CD4-positive, alpha-beta memory T cell (primary cell): ENCODE data around the gene MAGI1. TPM values are rescaled to one million over a fixed set of nuclear protein-coding genes. Genes with fewer than 3 reads are reported as not detected.

Experiments
- CTCF ChIA-PET: fragments of 350-600 bp; sonication (Branson Sonifier 250); formaldehyde crosslinking; loops from one replicate; lab custom pipeline; 2021; ENCODE audit warnings: inconsistent platforms; ENCODE audit not compliant: partially characterized antibody; lab: Charles Lee
- POLR2A ChIA-PET: fragments of 350-600 bp; sonication (Branson Sonifier 250); formaldehyde crosslinking; loops from one replicate; lab custom pipeline; 2021; ENCODE audit not compliant: partially characterized antibody; lab: Charles Lee
- DNase-seq, 5 donors: peaks; one replicate each; pipeline versions ENCODE4 v3.0.0 to v3.0.0-alpha.2; 2020 to 2022; ENCODE audit warnings: mixed read lengths in 1 of 5
- H3K27ac ChIP-seq: one replicate; pipeline ENCODE4 v1.7.0; 2013; ENCODE audit warnings: low read depth, low read length
- H3K27me3 ChIP-seq: 2 replicates; pipeline ENCODE4 v1.7.0; 2013; ENCODE audit warnings: mild to moderate bottlenecking, low read length, moderate library complexity; ENCODE audit not compliant: insufficient read depth
- H3K36me3 ChIP-seq: 2 replicates; pipeline ENCODE4 v1.7.0; 2013; ENCODE audit warnings: mild to moderate bottlenecking, low read length, moderate library complexity; ENCODE audit not compliant: insufficient read depth
- H3K4me1 ChIP-seq: 2 replicates; pipeline ENCODE4 v1.7.0; 2013; ENCODE audit warnings: mild to moderate bottlenecking, low read length, moderate library complexity; ENCODE audit not compliant: insufficient read depth
- H3K4me3 ChIP-seq, 2 donors: one replicate each; pipeline ENCODE4 v1.7.0; 2013; ENCODE audit warnings: low read length in 2 of 2, mild to moderate bottlenecking in 1 of 2
- H3K9me3 ChIP-seq, 2 donors: one replicate each; pipeline ENCODE4 v1.7.0; 2013; ENCODE audit warnings: low read length in 2 of 2, control low read depth in 1 of 2; ENCODE audit not compliant: control insufficient read depth in 1 of 2
- H3K27ac Mint-ChIP-seq, 7 donors: one replicate each; pipeline ENCODE4 v1.8.0; 2020 to 2021; ENCODE audit warnings: mixed read lengths in 7 of 7, mild to moderate bottlenecking in 6 of 7, inconsistent platforms in 3 of 7, moderate library complexity in 3 of 7
- H3K27me3 Mint-ChIP-seq, 2 donors: one replicate each; pipeline ENCODE4 v1.8.0; 2020 to 2021; ENCODE audit warnings: mixed read lengths in 2 of 2
- H3K36me3 Mint-ChIP-seq, 2 donors: one replicate each; pipeline ENCODE4 v1.8.0; 2020 to 2021; ENCODE audit warnings: mixed read lengths in 2 of 2, inconsistent platforms in 1 of 2, mild to moderate bottlenecking in 1 of 2
- H3K4me1 Mint-ChIP-seq, 4 donors: one replicate each; pipeline ENCODE4 v1.8.0; 2020 to 2021; ENCODE audit warnings: mixed read lengths in 4 of 4, mild to moderate bottlenecking in 1 of 4
- H3K4me3 Mint-ChIP-seq, 8 donors: one replicate each; pipeline ENCODE4 v1.8.0; 2020 to 2021; ENCODE audit warnings: mixed read lengths in 8 of 8, mild to moderate bottlenecking in 7 of 8, moderate library complexity in 6 of 8, inconsistent platforms in 3 of 8
- H3K9me3 Mint-ChIP-seq, 8 donors: one replicate each; pipeline ENCODE4 v1.8.0; 2020 to 2021; ENCODE audit warnings: mixed read lengths in 8 of 8, mild to moderate bottlenecking in 5 of 8, inconsistent platforms in 3 of 8, moderate library complexity in 1 of 8
- intact Hi-C: fragments of 100-400 bp; cut with micrococcal nuclease; formaldehyde crosslinking; loops from one replicate; pipeline ENCODE4 v1.15.1; 2023
- polyA plus RNA-seq, 2 donors: library from polyadenylated mRNA; unstranded; fragments of 300-500 nt; fragmentation: Illumina TruSeq; gene quantifications; one replicate each; pipeline ENCODE4 v1.2.3, GENCODE V29; 2021
- total RNA-seq, 2 experiments: library from RNA; stranded (reverse); gene quantifications; one replicate each; pipeline ENCODE4 v1.2.3, GENCODE V29; 2021

Gene MAGI1
- total and polyA plus RNA-seq, 4 experiments from 2014 or later: 0.20 TPM; not detected in 3

DNA sequence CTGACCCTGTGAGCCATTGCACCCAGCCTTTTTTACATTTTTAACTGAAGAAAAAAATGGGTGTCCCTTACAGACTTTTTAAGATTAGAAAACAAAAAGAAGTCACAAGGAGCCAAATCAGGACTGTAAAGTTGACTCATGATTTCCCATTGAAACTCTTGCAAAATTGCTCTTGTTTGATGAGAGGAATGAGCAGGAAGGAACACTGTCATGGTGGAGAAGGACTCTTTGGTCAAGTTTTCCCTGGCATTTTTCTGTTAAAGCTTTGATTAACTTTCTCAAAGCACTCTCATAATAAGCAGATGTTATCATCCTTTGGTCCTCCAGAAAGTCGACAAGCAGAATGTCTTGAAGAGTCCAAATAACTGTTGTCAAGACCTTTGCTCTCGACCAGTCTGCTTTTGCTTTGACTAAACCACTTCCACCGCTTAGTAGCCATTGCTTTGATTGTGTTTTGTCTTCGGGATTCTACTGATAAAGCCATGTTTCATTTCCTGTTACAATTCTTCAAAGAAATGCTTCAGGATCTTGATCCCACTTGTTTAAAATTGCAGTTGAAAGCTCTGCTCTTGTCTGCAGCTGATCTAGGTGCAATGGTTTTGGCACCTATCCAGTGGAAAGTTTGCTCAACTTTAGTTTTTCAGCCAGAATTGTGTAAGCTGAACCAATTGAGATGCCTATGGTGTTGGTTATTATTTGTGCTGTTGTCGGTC, 369.4 kb downstream of the MAGI1 start:
- H3K27ac ChIP-seq: no peak overlapping the region
- no peaks in the 10 kb centered on the region for H3K9me3 ChIP-seq
- Mint-ChIP-seq H3K9me3 (peaks cover 0 to 5% (median 2%) of the 10 kb centered on the region in 8 donors), H3K4me3 (no peak overlapping the region), H3K27ac (peak overlapping the region in 1 of 7 donors; percentile 13), H3K36me3 (no peaks in the 10 kb centered on the region), H3K4me1 (no peaks in the 10 kb centered on the region), H3K27me3 (no peaks in the 10 kb centered on the region)
- no peaks in the 10 kb centered on the region for H3K36me3 ChIP-seq
- H3K4me1 ChIP-seq: no peaks in the 10 kb centered on the region
- no peaks in the 10 kb centered on the region for H3K27me3 ChIP-seq
- intact Hi-C loops: no loop called here
- H3K4me3 ChIP-seq: no peak overlapping the region
- no peak for DNase-seq
- ChIA-PET CTCF (no interaction called here), POLR2A (no interaction called here)

DNA sequence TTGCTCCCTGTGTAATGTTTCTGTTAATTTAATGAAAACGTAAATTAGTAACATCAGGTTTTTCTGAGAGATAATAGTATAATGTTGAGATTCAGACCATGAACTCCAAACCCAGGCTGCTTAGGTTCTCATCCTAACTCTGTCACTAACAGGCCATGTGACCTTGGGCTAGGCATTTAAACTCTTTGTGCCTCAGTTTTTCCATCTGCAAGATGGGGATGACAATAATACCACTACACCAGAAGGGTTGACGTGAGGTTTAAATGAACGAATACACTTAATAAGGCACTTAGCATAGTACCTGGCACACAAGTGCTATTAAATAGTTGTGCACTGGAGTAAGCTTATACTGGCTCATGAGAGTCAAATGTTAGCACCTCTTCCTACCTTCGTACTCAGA, 370.8 kb downstream of the MAGI1 start:
- POLR2A ChIA-PET: no interaction called here
- Histone ChIP-seq H3K36me3 (no peaks in the 10 kb centered on the region), H3K27ac (no peak overlapping the region), H3K4me1 (no peaks in the 10 kb centered on the region), H3K4me3 (no peak overlapping the region), H3K9me3 (no peaks in the 10 kb centered on the region), H3K27me3 (no peaks in the 10 kb centered on the region)
- H3K27ac Mint-ChIP-seq: no peak overlapping the region
- peaks cover 0 to 5% (median 4%) of the 10 kb centered on the region in 8 donors for H3K9me3 Mint-ChIP-seq
- CTCF ChIA-PET: no interaction called here
- intact Hi-C loops: no loop called here
- no peaks in the 10 kb centered on the region for H3K27me3 Mint-ChIP-seq
- no peaks in the 10 kb centered on the region for H3K36me3 Mint-ChIP-seq
- H3K4me1 Mint-ChIP-seq: no peaks in the 10 kb centered on the region
- DNase-seq: no peak
- no peak overlapping the region for H3K4me3 Mint-ChIP-seq

DNA sequence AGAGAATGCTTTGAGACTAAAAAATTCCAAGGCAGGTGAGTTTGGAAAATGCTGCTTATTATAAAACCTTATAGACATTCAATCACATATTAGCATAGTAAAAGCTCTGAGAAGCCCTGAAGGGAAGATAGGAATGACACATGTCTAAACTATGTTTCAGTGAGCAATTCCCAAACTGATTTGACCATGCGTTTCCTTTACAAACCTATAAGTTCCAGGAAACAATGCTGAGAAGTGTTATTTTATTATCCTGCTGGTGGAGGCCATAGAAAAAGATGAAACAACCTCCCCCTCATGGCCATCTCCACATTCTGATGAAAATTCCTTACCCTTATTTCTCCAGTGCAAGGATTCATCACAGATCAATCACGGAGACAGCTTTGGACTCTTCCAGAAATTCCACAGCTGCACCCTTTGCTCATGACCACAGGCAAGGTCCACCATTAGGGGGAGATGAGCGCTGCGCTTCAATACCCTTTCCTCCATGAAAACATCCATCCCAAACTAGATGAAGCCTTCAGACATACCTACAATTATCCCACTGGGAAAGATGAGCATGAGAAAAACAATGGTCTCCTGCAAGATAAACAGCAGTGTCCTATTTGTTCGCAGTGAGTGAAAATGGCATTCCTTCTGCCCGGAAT, 372.1 kb downstream of the MAGI1 start:
- intact Hi-C loops: no loop called here
- Mint-ChIP-seq H3K4me1 (no peaks in the 10 kb centered on the region), H3K27ac (no peak overlapping the region), H3K36me3 (no peaks in the 10 kb centered on the region), H3K27me3 (no peaks in the 10 kb centered on the region), H3K9me3 (peaks cover 0 to 10% (median 2%) of the 10 kb centered on the region in 8 donors), H3K4me3 (no peak overlapping the region)
- no peak overlapping the region for H3K4me3 ChIP-seq
- no peaks in the 10 kb centered on the region for H3K36me3 ChIP-seq
- H3K4me1 ChIP-seq: no peaks in the 10 kb centered on the region
- CTCF ChIA-PET: no interaction called here
- no peaks in the 10 kb centered on the region for H3K9me3 ChIP-seq
- DNase-seq: no peak
- no peaks in the 10 kb centered on the region for H3K27me3 ChIP-seq
- POLR2A ChIA-PET: no interaction called here
- no peak overlapping the region for H3K27ac ChIP-seq

DNA sequence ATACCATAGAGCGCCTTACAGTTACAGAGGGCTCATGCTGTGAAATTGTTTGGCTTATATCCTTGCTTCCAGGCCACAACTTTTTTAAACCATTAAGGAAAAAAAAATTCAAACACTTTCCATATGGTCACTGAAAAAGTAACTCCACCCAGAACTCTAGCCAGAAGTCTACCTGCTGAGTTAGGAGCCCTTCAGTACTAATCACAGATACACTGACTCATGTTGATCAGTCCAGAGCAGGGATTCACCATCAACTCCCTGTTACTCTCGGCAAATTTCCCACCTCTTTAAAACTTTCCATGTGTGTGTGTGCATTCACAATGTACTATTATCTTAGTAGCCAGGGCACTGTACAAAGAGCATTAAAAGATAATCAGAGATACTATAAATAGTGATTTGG, 372.8 kb downstream of the MAGI1 start:
- Mint-ChIP-seq H3K4me1 (no peaks in the 10 kb centered on the region), H3K9me3 (peaks cover 0 to 10% (median 2%) of the 10 kb centered on the region in 8 donors), H3K27ac (no peak overlapping the region), H3K4me3 (no peak overlapping the region), H3K27me3 (no peaks in the 10 kb centered on the region), H3K36me3 (no peaks in the 10 kb centered on the region)
- Histone ChIP-seq H3K4me3 (no peak overlapping the region), H3K9me3 (no peaks in the 10 kb centered on the region), H3K36me3 (no peaks in the 10 kb centered on the region), H3K27ac (no peak overlapping the region), H3K4me1 (no peaks in the 10 kb centered on the region), H3K27me3 (no peaks in the 10 kb centered on the region)
- intact Hi-C loops: no loop called here
- POLR2A ChIA-PET: no interaction called here
- DNase-seq: no peak
- CTCF ChIA-PET: no interaction called here

DNA sequence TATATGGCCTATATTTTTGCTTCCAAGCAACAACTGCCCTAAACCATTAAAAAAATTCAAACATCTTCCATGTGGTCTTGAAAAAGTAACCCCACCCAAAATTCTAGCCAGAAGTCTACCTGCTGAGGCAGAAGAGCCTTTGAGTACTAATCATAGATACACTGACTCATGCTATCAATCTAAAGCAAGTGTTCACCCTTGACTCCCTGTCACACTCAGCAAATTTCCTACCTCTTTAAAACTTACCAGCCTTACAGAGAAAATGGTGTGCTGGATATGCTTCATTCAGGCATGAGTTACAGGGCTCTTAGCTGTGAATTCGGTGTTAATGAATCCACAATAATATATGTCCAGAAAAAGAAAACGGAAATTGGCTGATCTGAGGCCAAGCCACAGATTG, 373.8 kb downstream of the MAGI1 start:
- Histone ChIP-seq H3K27me3 (no peaks in the 10 kb centered on the region), H3K4me3 (no peak overlapping the region), H3K36me3 (no peaks in the 10 kb centered on the region), H3K4me1 (no peaks in the 10 kb centered on the region), H3K27ac (no peak overlapping the region), H3K9me3 (no peaks in the 10 kb centered on the region)
- Mint-ChIP-seq H3K9me3 (peaks cover 0 to 8% (median 2%) of the 10 kb centered on the region in 8 donors), H3K27ac (no peak overlapping the region), H3K36me3 (no peaks in the 10 kb centered on the region), H3K27me3 (no peaks in the 10 kb centered on the region), H3K4me1 (no peaks in the 10 kb centered on the region), H3K4me3 (no peak overlapping the region)
- no peak for DNase-seq
- ChIA-PET POLR2A (no interaction called here), CTCF (no interaction called here)
- intact Hi-C loops: no loop called here

DNA sequence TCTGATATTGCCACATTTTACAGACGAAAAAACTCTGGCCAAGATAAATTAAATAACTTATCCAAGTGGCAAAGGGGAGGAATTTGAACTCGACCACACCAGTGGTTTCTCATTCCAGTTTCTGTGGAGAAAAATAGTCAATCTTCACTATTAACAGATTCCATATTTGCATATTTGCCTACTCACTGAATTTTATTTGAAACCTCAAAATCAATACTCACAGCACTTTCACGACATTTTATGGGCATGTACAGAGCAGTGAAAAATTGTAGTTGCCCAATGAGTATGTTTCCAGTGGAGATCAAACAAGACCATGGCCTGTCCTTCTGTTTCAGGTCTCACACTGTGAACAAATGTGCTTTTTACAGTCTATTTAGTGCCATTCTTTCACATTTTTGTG, 374.3 kb downstream of the MAGI1 start:
- ChIA-PET POLR2A (no interaction called here), CTCF (no interaction called here)
- H3K27me3 Mint-ChIP-seq: no peaks in the 10 kb centered on the region
- no peaks in the 10 kb centered on the region for H3K36me3 Mint-ChIP-seq
- Histone ChIP-seq H3K27ac (no peak overlapping the region), H3K27me3 (no peaks in the 10 kb centered on the region), H3K9me3 (no peaks in the 10 kb centered on the region), H3K36me3 (no peaks in the 10 kb centered on the region), H3K4me3 (no peak overlapping the region), H3K4me1 (no peaks in the 10 kb centered on the region)
- H3K9me3 Mint-ChIP-seq: peaks cover 0 to 4% (median 2%) of the 10 kb centered on the region in 8 donors
- intact Hi-C loops: no loop called here
- H3K4me1 Mint-ChIP-seq: no peaks in the 10 kb centered on the region
- H3K4me3 Mint-ChIP-seq: no peak overlapping the region
- DNase-seq: no peak
- H3K27ac Mint-ChIP-seq: no peak overlapping the region

DNA sequence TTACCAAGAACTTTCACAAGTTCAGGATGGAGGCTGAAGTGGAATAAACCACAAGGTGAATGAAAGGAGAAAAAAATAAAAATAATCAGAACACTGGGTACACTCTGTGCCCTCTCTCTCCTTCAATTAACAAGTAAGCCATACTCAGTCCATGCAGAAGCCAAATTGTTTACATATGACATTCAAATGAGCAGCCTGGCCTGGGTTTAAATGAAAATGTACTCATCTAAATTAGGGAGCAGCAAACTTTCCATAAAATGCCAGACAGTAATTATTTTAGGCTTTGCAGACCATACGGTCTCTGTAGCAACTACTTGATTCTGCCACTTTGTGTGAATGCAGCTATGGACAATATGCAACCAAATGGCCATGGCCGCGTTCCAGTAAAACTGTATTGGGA, 376.6 kb downstream of the MAGI1 start:
- H3K36me3 Mint-ChIP-seq: no peaks in the 10 kb centered on the region
- no peak for DNase-seq
- H3K9me3 Mint-ChIP-seq: peaks cover 0 to 7% (median 2%) of the 10 kb centered on the region in 8 donors
- H3K27ac Mint-ChIP-seq: no peak overlapping the region
- no peaks in the 10 kb centered on the region for H3K27me3 ChIP-seq
- no peaks in the 10 kb centered on the region for H3K4me1 Mint-ChIP-seq
- H3K4me1 ChIP-seq: no peaks in the 10 kb centered on the region
- no peaks in the 10 kb centered on the region for H3K9me3 ChIP-seq
- POLR2A ChIA-PET: no interaction called here
- H3K4me3 ChIP-seq: no peak overlapping the region
- H3K36me3 ChIP-seq: no peaks in the 10 kb centered on the region
- H3K27me3 Mint-ChIP-seq: no peaks in the 10 kb centered on the region
- no peak overlapping the region for H3K4me3 Mint-ChIP-seq
- CTCF ChIA-PET: no interaction called here
- no peak overlapping the region for H3K27ac ChIP-seq
- intact Hi-C loops: no loop called here
